Neural cell (in vitro differentiated cells): ENCODE results near the gene DOP1B. TPM values are rescaled to one million over a fixed set of nuclear protein-coding genes. Genes with fewer than 3 reads are reported as not detected.

Experiments used
- H2AFZ ChIP-seq: fragments of 200-600, 300-800 bp; sonication (generic), shearing (Covaris generic); 2 replicates; pipeline ENCODE4 v1.6.0; 2014; ENCODE audit warnings: low read depth, mild to moderate bottlenecking, antibody characterized with exemption, low read length, moderate library complexity
- H3F3A ChIP-seq: fragments of 200-600 bp; shearing (Covaris generic); 2 replicates; pipeline ENCODE4 v1.6.1; 2016; ENCODE audit warnings: mild to moderate bottlenecking, moderate library complexity, mixed read lengths, antibody characterized with exemption, low read length; ENCODE audit not compliant: insufficient read depth, poor library complexity, severe bottlenecking
- H3K27ac ChIP-seq: fragments of 200-600, 300-800 bp; sonication (generic), shearing (Covaris generic); 2 replicates; pipeline ENCODE4 v1.5.1; 2014; ENCODE audit warnings: mild to moderate bottlenecking, low read length, moderate library complexity
- H3K27me3 ChIP-seq: fragments of 300-800, 200-600 bp; sonication (generic), shearing (Covaris generic); 2 replicates; pipeline ENCODE4 v1.6.0; 2014; ENCODE audit warnings: mild to moderate bottlenecking, low read depth, low read length, moderate library complexity; ENCODE audit not compliant: insufficient read depth
- H3K36me3 ChIP-seq: fragments of 300-800, 200-600 bp; sonication (generic), shearing (Covaris generic); 2 replicates; pipeline ENCODE4 v1.5.1; 2014; ENCODE audit warnings: mild to moderate bottlenecking, antibody characterized with exemption, low read length, moderate library complexity; ENCODE audit not compliant: insufficient read depth
- H3K4me2 ChIP-seq: fragments of 300-800, 200-600 bp; sonication (generic), shearing (Covaris generic); 2 replicates; pipeline ENCODE4 v1.6.0; 2014; ENCODE audit warnings: mild to moderate bottlenecking, low read length
- H3K4me3 ChIP-seq: fragments of 300-800, 200-600 bp; sonication (generic), shearing (Covaris generic); 2 replicates; pipeline ENCODE4 v1.5.1; 2014; ENCODE audit warnings: mild to moderate bottlenecking, low read length, moderate library complexity
- H3K79me2 ChIP-seq: fragments of 200-600 bp; shearing (Covaris generic); replicated peaks from 2 replicates; pipeline ENCODE4 v1.6.0; 2014; ENCODE audit warnings: mild to moderate bottlenecking, low read length, moderate library complexity; ENCODE audit not compliant: insufficient read depth
- H3K9ac ChIP-seq: fragments of 300-800, 200-600 bp; sonication (generic), shearing (Covaris generic); 2 replicates; pipeline ENCODE4 v1.6.1; 2016; ENCODE audit warnings: mild to moderate bottlenecking, low read length, mixed read lengths
- H3K9me2 ChIP-seq: fragments of 200-600 bp; shearing (Covaris generic); 2 replicates; pipeline ENCODE4 v1.6.1; 2016; ENCODE audit warnings: mild to moderate bottlenecking, low read length, mixed read lengths; ENCODE audit not compliant: insufficient read depth
- H3K9me3 ChIP-seq: fragments of 200-600, 300-800 bp; sonication (generic), shearing (Covaris generic); 2 replicates; pipeline ENCODE4 v1.6.1; 2016; ENCODE audit warnings: mild to moderate bottlenecking, mixed run types, low read length, moderate library complexity, mixed read lengths
- H4K20me1 ChIP-seq: fragments of 200-600 bp; shearing (Covaris generic); 2 replicates; pipeline ENCODE4 v1.6.1; 2016; ENCODE audit warnings: mild to moderate bottlenecking, mixed run types; ENCODE audit not compliant: insufficient read depth
- EP300 ChIP-seq: fragments of 450-650 bp; conservative IDR thresholded peaks from 2 replicates; pipeline ENCODE4 v1.6.1; 2014; ENCODE audit warnings: antibody characterized with exemption, mild to moderate bottlenecking, moderate library complexity; ENCODE audit not compliant: poor library complexity, severe bottlenecking
- EZH2 ChIP-seq: fragments of 200-600, 300-800 bp; shearing (Covaris generic), sonication (generic); IDR thresholded peaks from 2 replicates; pipeline ENCODE4 v1.6.1; 2014; ENCODE audit warnings: antibody characterized with exemption, low read length, borderline replicate concordance, mild to moderate bottlenecking; ENCODE audit not compliant: insufficient read depth, poor library complexity, severe bottlenecking
- MXI1 ChIP-seq: fragments of 450-650 bp; conservative IDR thresholded peaks from 2 replicates; pipeline ENCODE4 v1.6.1; 2014; ENCODE audit warnings: antibody characterized with exemption, mild to moderate bottlenecking; ENCODE audit not compliant: poor library complexity, severe bottlenecking
- POLR2AphosphoS5 ChIP-seq: IDR thresholded peaks from 2 replicates; pipeline ENCODE4 v1.6.1; 2012
- RAD21 ChIP-seq: fragments of 450-650 bp; conservative IDR thresholded peaks from 2 replicates; pipeline ENCODE4 v1.6.1; 2014; ENCODE audit warnings: antibody characterized with exemption, mild to moderate bottlenecking, moderate library complexity
- SMC3 ChIP-seq: fragments of 450-650 bp; conservative IDR thresholded peaks from 2 replicates; pipeline ENCODE4 v1.6.1; 2014; ENCODE audit warnings: antibody characterized with exemption, mild to moderate bottlenecking, moderate library complexity; ENCODE audit not compliant: poor library complexity
- TAF1 ChIP-seq: IDR thresholded peaks from 2 replicates; pipeline ENCODE4 v1.6.1; 2012; ENCODE audit warnings: low read depth
- polyA plus RNA-seq: library from polyadenylated mRNA; depleted of rRNA; stranded (reverse); fragments of >200 nt; gene quantifications from 2 replicates; pipeline ENCODE4 v1.2.3, GENCODE V29; 2014
- TF ChIP-seq, protein P1 (sequence below): fragments of 450-650 bp; IDR thresholded peaks from 2 replicates; pipeline ENCODE4 v1.5.1; 2014; ENCODE audit warnings: antibody characterized with exemption, mild to moderate bottlenecking, moderate library complexity; ENCODE audit not compliant: poor library complexity, severe bottlenecking
- TF ChIP-seq, protein P2 (sequence below): IDR thresholded peaks from 2 replicates; pipeline ENCODE4 v1.6.1; 2012; ENCODE audit warnings: borderline replicate concordance

DOP1B gene
- polyA plus RNA-seq, 1 donor from 2014 or later: 14.0 TPM

DNA sequence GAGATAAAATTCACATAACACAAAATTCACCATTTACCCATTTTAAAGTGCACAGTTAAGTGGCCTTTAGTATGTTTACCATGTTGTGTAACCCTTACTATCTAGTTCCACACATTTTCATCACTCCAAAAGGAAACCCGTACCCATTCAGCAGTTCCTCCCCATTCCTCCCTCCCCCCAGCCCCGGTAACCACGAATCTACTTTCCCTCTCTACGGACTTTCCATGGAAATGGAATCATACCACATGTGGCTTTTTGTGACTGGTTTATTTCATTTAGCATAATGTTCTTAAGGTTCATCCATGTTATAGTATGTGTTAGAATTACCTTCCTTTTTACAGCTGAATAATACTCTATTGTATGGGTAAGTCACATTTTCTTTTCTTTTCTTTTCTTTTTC, 10.9 kb downstream of the DOP1B start:
- no peak overlapping the region for H3K9ac ChIP-seq
- H3K27ac ChIP-seq: no peak overlapping the region
- no peaks in the 10 kb centered on the region for H3K79me2 ChIP-seq
- TF ChIP-seq TAF1 (no peak), RAD21 (no peak), EZH2 (no peak)
- H3K36me3 ChIP-seq: no peaks in the 10 kb centered on the region
- no peaks in the 10 kb centered on the region for H3K9me3 ChIP-seq
- H3K4me3 ChIP-seq: no peak overlapping the region
- no peaks in the 10 kb centered on the region for H3K27me3 ChIP-seq
- H2AFZ ChIP-seq: no peak overlapping the region
- H4K20me1 ChIP-seq: no peaks in the 10 kb centered on the region
- no peaks in the 10 kb centered on the region for H3F3A ChIP-seq
- no peak overlapping the region for H3K4me2 ChIP-seq
- no peaks in the 10 kb centered on the region for H3K9me2 ChIP-seq

DNA sequence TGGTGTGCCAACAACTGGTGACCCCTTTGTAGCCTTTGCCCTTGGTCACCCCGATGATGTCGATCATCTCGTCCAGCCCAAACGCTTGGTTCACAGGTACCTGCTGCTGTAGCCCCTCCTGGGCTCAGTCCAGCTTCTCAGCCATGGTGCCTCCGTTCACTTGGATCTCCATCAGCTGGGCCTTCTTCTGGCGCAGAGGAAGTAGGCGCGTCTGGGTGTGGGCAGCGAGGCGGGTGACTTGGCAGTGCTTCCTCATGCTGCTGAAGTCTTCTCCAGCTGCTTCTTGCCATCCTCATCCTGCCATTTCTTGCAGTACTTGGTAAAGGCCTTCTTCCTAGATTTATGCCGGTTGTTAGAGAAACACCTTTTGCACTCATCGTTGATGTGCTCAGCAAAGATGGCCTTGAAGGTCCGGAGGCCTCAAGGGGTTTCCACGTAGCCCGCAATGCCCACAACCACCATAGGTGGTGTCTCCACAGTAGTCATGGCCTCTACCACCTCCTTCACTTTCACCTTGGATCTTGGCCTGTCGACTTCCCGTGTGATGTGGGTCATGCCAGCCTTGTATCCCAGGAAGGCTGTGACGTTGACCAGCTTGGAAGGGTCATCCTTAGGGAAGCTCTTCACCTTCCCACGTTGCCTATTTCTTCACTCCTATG, 13.0 kb downstream of the DOP1B start:
- Histone ChIP-seq H3K4me3 (no peak overlapping the region), H3K27ac (no peak overlapping the region), H3K4me2 (no peak overlapping the region), H3K9ac (no peak overlapping the region), H3K27me3 (no peaks in the 10 kb centered on the region), H3K79me2 (no peaks in the 10 kb centered on the region), H2AFZ (no peak overlapping the region), H3F3A (no peaks in the 10 kb centered on the region), H4K20me1 (no peaks in the 10 kb centered on the region), H3K36me3 (no peaks in the 10 kb centered on the region), H3K9me3 (no peaks in the 10 kb centered on the region), H3K9me2 (no peaks in the 10 kb centered on the region)
- TF ChIP-seq, protein P1, sequence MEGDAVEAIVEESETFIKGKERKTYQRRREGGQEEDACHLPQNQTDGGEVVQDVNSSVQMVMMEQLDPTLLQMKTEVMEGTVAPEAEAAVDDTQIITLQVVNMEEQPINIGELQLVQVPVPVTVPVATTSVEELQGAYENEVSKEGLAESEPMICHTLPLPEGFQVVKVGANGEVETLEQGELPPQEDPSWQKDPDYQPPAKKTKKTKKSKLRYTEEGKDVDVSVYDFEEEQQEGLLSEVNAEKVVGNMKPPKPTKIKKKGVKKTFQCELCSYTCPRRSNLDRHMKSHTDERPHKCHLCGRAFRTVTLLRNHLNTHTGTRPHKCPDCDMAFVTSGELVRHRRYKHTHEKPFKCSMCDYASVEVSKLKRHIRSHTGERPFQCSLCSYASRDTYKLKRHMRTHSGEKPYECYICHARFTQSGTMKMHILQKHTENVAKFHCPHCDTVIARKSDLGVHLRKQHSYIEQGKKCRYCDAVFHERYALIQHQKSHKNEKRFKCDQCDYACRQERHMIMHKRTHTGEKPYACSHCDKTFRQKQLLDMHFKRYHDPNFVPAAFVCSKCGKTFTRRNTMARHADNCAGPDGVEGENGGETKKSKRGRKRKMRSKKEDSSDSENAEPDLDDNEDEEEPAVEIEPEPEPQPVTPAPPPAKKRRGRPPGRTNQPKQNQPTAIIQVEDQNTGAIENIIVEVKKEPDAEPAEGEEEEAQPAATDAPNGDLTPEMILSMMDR: no peak
- TF ChIP-seq EZH2 (no peak), SMC3 (no peak), EP300 (no peak), MXI1 (no peak), TAF1 (no peak), POLR2AphosphoS5 (no peak), RAD21 (no peak)
- TF ChIP-seq, protein P2, sequence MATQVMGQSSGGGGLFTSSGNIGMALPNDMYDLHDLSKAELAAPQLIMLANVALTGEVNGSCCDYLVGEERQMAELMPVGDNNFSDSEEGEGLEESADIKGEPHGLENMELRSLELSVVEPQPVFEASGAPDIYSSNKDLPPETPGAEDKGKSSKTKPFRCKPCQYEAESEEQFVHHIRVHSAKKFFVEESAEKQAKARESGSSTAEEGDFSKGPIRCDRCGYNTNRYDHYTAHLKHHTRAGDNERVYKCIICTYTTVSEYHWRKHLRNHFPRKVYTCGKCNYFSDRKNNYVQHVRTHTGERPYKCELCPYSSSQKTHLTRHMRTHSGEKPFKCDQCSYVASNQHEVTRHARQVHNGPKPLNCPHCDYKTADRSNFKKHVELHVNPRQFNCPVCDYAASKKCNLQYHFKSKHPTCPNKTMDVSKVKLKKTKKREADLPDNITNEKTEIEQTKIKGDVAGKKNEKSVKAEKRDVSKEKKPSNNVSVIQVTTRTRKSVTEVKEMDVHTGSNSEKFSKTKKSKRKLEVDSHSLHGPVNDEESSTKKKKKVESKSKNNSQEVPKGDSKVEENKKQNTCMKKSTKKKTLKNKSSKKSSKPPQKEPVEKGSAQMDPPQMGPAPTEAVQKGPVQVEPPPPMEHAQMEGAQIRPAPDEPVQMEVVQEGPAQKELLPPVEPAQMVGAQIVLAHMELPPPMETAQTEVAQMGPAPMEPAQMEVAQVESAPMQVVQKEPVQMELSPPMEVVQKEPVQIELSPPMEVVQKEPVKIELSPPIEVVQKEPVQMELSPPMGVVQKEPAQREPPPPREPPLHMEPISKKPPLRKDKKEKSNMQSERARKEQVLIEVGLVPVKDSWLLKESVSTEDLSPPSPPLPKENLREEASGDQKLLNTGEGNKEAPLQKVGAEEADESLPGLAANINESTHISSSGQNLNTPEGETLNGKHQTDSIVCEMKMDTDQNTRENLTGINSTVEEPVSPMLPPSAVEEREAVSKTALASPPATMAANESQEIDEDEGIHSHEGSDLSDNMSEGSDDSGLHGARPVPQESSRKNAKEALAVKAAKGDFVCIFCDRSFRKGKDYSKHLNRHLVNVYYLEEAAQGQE: no peak

DNA sequence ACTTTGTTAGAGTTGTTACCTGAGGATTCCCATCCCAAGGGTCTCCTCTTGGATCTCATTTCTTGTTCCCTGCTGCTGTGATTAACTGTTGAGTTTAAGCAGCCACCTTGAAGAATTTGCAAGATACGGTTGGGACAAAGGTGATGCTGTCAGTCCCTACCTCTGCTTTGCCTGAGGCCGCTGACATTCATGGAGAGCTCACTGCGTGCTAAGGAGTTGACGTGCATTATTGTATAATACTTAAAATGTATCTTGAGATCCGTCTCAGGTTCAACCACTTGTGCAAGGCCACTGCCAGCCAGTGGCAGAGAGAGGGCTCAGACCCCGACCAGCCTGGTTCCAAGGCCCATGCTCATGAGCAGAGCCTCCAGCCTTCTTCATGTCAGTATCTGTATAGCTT, 14.2 kb downstream of the DOP1B start:
- no peaks in the 10 kb centered on the region for H3F3A ChIP-seq
- no peak for TF ChIP-seq EZH2
- TF ChIP-seq, protein P1: no peak
- TF ChIP-seq TAF1: no peak
- no peak for TF ChIP-seq MXI1
- TF ChIP-seq POLR2AphosphoS5: no peak
- TF ChIP-seq SMC3: no peak
- no peak for TF ChIP-seq RAD21
- TF ChIP-seq, protein P2: no peak
- no peak for TF ChIP-seq EP300
- no peaks in the 10 kb centered on the region for H3K27me3 ChIP-seq
- H3K4me2 ChIP-seq: no peak overlapping the region
- no peak overlapping the region for H2AFZ ChIP-seq
- H3K4me3 ChIP-seq: no peak overlapping the region
- H3K9ac ChIP-seq: no peak overlapping the region
- H3K9me2 ChIP-seq: no peaks in the 10 kb centered on the region
- no peaks in the 10 kb centered on the region for H3K36me3 ChIP-seq
- no peaks in the 10 kb centered on the region for H3K9me3 ChIP-seq
- H4K20me1 ChIP-seq: no peaks in the 10 kb centered on the region
- H3K27ac ChIP-seq: no peak overlapping the region
- H3K79me2 ChIP-seq: no peaks in the 10 kb centered on the region
